ENCODE measurements around the gene ADM2. TPM values are rescaled to one million over a fixed set of nuclear protein-coding genes. Genes with fewer than 3 reads are reported as not detected.

ADM2 gene
- total RNA-seq, 1 experiment from 2014 or later = 13.6 TPM

GRCh38 chr22:50445071-50445879, 36.1 kb upstream of the ADM2 start:
- H3K4me1 Mint-ChIP-seq (ENCODE audit: low read depth, unreplicated experiment) = peaks cover 11% of the 10 kb centered on the region
- CTCF ChIA-PET = interaction anchor here (0.6 kb wide), 1 partner anchor 33 kb away, joined by 3 read pairs; no protein-coding TSS in a partner anchor
- H3K36me3 Mint-ChIP-seq (ENCODE audit: insufficient read depth, unreplicated experiment) = peaks cover 86% of the 10 kb centered on the region
- no peaks in the 10 kb centered on the region for H3K27me3 Mint-ChIP-seq (ENCODE audit: unreplicated experiment)
- no peaks in the 10 kb centered on the region for H3K9me3 Mint-ChIP-seq (ENCODE audit: low read depth, unreplicated experiment)
- TSS peak; percentile 17 for BruUV-seq (replicated peaks)
- H3K4me3 Mint-ChIP-seq (ENCODE audit: low read depth, unreplicated experiment) = no peak overlapping the region
- peak overlapping the region; percentile 54 for H3K27ac Mint-ChIP-seq (ENCODE audit: unreplicated experiment)
- TF ChIP-seq CTCF (IDR thresholded peaks at IDR 0.05; ENCODE audit: unreplicated experiment) = no peak
- intact Hi-C loops (cut with micrococcal nuclease; ENCODE audit: unreplicated experiment) = loop anchor here (10.0 kb wide), 1 partner anchor 50 kb away; no protein-coding TSS in a partner anchor
- DNase-seq = no peak

GRCh38 chr22:50445880-50446707, 35.2 kb upstream of the ADM2 start:
- no peaks in the 10 kb centered on the region for H3K27me3 Mint-ChIP-seq (ENCODE audit: unreplicated experiment)
- CTCF ChIA-PET = no interaction called here
- TF ChIP-seq CTCF (IDR thresholded peaks at IDR 0.05; ENCODE audit: unreplicated experiment) = no peak
- H3K4me1 Mint-ChIP-seq (ENCODE audit: low read depth, unreplicated experiment) = peaks cover 11% of the 10 kb centered on the region
- H3K9me3 Mint-ChIP-seq (ENCODE audit: low read depth, unreplicated experiment) = no peaks in the 10 kb centered on the region
- peaks cover 85% of the 10 kb centered on the region for H3K36me3 Mint-ChIP-seq (ENCODE audit: insufficient read depth, unreplicated experiment)
- BruUV-seq (replicated peaks) = no TSS peak
- no peak overlapping the region for H3K27ac Mint-ChIP-seq (ENCODE audit: unreplicated experiment)
- no peak overlapping the region for H3K4me3 Mint-ChIP-seq (ENCODE audit: low read depth, unreplicated experiment)
- intact Hi-C loops (cut with micrococcal nuclease; ENCODE audit: unreplicated experiment) = loop anchor here (10.0 kb wide), 1 partner anchor 49 kb away; no protein-coding TSS in a partner anchor
- DNase-seq = no peak

- Mint-ChIP-seq H3K27me3 (ENCODE audit: unreplicated experiment) (no peaks in the 10 kb centered on the region), H3K4me3 (ENCODE audit: low read depth, unreplicated experiment) (no peak overlapping the region), H3K27ac (ENCODE audit: unreplicated experiment) (no peak overlapping the region), H3K4me1 (ENCODE audit: low read depth, unreplicated experiment) (peaks cover 11% of the 10 kb centered on the region), H3K36me3 (ENCODE audit: insufficient read depth, unreplicated experiment) (peaks cover 85% of the 10 kb centered on the region), H3K9me3 (ENCODE audit: low read depth, unreplicated experiment) (no peaks in the 10 kb centered on the region)
- DNase-seq = no peak
- CTCF ChIA-PET = no interaction called here
- intact Hi-C loops (cut with micrococcal nuclease; ENCODE audit: unreplicated experiment) = loop anchor here (10.0 kb wide), 1 partner anchor 48 kb away; no protein-coding TSS in a partner anchor
- BruUV-seq (replicated peaks) = TSS peak; percentile 37
- no peak for TF ChIP-seq CTCF (IDR thresholded peaks at IDR 0.05; ENCODE audit: unreplicated experiment)
Measured at GRCh38 chr22:50446708-50447575, 34.4 kb upstream of the ADM2 start.
